Skin epidermis (tissue), 12 donors: ENCODE data around the gene CDKL1.
"Not testable (repeated sequence)": the region's sequence is repeated elsewhere in the genome, so short reads cannot be mapped to it uniquely, and the experiment has no call there.

Source experiments
- H3K27ac ChIP-seq, 21 experiments: fragments of 200-600 bp; sonication (generic) in 11 of 21; one replicate each; pipeline ENCODE4 v1.5.0; 2020; ENCODE audit warnings: mild to moderate bottlenecking in 3 of 21, inconsistent platforms in 2 of 21, moderate library complexity in 2 of 21
- H3K4me3 ChIP-seq, 7 experiments: fragments of 200-600 bp; sonication (generic) in 2 of 7; one replicate each; pipeline ENCODE4 v1.5.0; 2020; ENCODE audit warnings: inconsistent platforms in 2 of 7, mild to moderate bottlenecking in 2 of 7, moderate library complexity in 1 of 7

CDKL1 gene

GRCh38 chr14:50342221-50343078 is 54.2 kb downstream of the CDKL1 start:
- peak overlapping the region in 14 of 21 experiments; percentile 5 to 73 (median 47) for H3K27ac ChIP-seq
- peak overlapping the region in 1 of 7 experiments; percentile 11 for H3K4me3 ChIP-seq

- Histone ChIP-seq H3K4me3 (no peak overlapping the region), H3K27ac (peak overlapping the region in 2 of 21 experiments; percentile 29 to 69)
These were observed 55.7 kb downstream of the CDKL1 start for GRCh38 chr14:50340963-50341362.

- no peak overlapping the region for H3K27ac ChIP-seq
- H3K4me3 ChIP-seq, result no peak overlapping the region
These were observed 56.6 kb downstream of the CDKL1 start for GRCh38 chr14:50340045-50340444.

GRCh38 chr14:50339178-50339804 is 57.4 kb downstream of the CDKL1 start:
- no peak overlapping the region for H3K27ac ChIP-seq
- H3K4me3 ChIP-seq, result no peak overlapping the region

- Histone ChIP-seq H3K27ac (no peak overlapping the region), H3K4me3 (no peak overlapping the region)
These were observed 58.1 kb downstream of the CDKL1 start for GRCh38 chr14:50338587-50338986.

GRCh38 chr14:50335989-50336824 is 60.5 kb downstream of the CDKL1 start:
- Histone ChIP-seq H3K4me3 (no peak overlapping the region), H3K27ac (peak overlapping the region in 19 of 21 experiments; percentile 24 to 84 (median 59))

- Histone ChIP-seq H3K4me3 (no peak overlapping the region), H3K27ac (peak overlapping the region in 19 of 21 experiments; percentile 24 to 84 (median 58))
These were observed 61.3 kb downstream of the CDKL1 start for GRCh38 chr14:50335389-50335788.

- Histone ChIP-seq H3K4me3 (no peak overlapping the region), H3K27ac (peak overlapping the region in 4 of 21 experiments; percentile 1 to 84 (median 80))
These were observed 62.5 kb downstream of the CDKL1 start for GRCh38 chr14:50334211-50334610.

- Histone ChIP-seq H3K27ac (no peak overlapping the region), H3K4me3 (no peak overlapping the region)
These were observed 63.6 kb downstream of the CDKL1 start for GRCh38 chr14:50333014-50333509.

- H3K27ac ChIP-seq, result no peak overlapping the region
- no peak overlapping the region for H3K4me3 ChIP-seq
These were observed 65.1 kb downstream of the CDKL1 start for GRCh38 chr14:50331596-50331995.

- peak overlapping the region in 19 of 21 experiments; percentile 20 to 76 (median 61) for H3K27ac ChIP-seq
- H3K4me3 ChIP-seq, result peak overlapping the region in 2 of 7 experiments; percentile 4 to 16
These were observed 75.5 kb downstream of the CDKL1 start for GRCh38 chr14:50321009-50321660.

GRCh38 chr14:50320283-50320682 is 76.4 kb downstream of the CDKL1 start:
- peak overlapping the region in 17 of 21 experiments; percentile 24 to 68 (median 60) for H3K27ac ChIP-seq
- H3K4me3 ChIP-seq, result peak overlapping the region in 1 of 7 experiments; percentile 16

GRCh38 chr14:50319721-50320120 is 77.0 kb downstream of the CDKL1 start:
- H3K4me3 ChIP-seq, result no peak overlapping the region
- H3K27ac ChIP-seq, result peak overlapping the region in 13 of 21 experiments; percentile 31 to 68 (median 60)

GRCh38 chr14:50319293-50319692 is 77.4 kb downstream of the CDKL1 start:
- Histone ChIP-seq H3K27ac (peak overlapping the region in 8 of 21 experiments; percentile 41 to 66 (median 60)), H3K4me3 (no peak overlapping the region)

GRCh38 chr14:50318031-50318626 is 78.6 kb downstream of the CDKL1 start:
- Histone ChIP-seq H3K4me3 (no peak overlapping the region), H3K27ac (no peak overlapping the region)

- not testable (repeated sequence) for H3K4me3 ChIP-seq, H3K27ac ChIP-seq
These were observed 82.6 kb downstream of the CDKL1 start for GRCh38 chr14:50314098-50314497.

GRCh38 chr14:50312734-50313054 is 84.0 kb downstream of the CDKL1 start:
- Histone ChIP-seq H3K4me3 (peak overlapping the region; percentile 57 to 95 (median 87)), H3K27ac (peak overlapping the region; percentile 50 to 98 (median 94))

- peak within 1 kb of the TSS; percentile 50 to 98 (median 94) for H3K27ac ChIP-seq
These were observed 84.5 kb downstream of the CDKL1 start, which contains the start of the genes DMAC2L and L2HGDH for GRCh38 chr14:50311972-50312733. DMAC2L (plus strand) TSS chr14:50312324; CDS start chr14:50321488, 9,164 bp downstream. L2HGDH (minus strand) TSS chr14:50312229; CDS start chr14:50312150, 79 bp downstream.

More at GRCh38 chr14:50311972-50312733, 84.5 kb downstream of the CDKL1 start, which contains the start of the genes DMAC2L and L2HGDH:
- H3K4me3 ChIP-seq, result peak within 1 kb of the TSS; percentile 57 to 95 (median 87)
